GM21717 (cell line): ENCODE measurements around the gene ANTXR2.

Experiments
- ATAC-seq: cut with Tn5 transposase; IDR thresholded peaks from one replicate; pipeline ENCODE4 v1.9.1; 2021; ENCODE audit warnings: mild to moderate bottlenecking, moderate library complexity; ENCODE audit not compliant: unreplicated experiment

The ANTXR2 gene

GRCh38 chr4:80069837-80070731 is 2.9 kb downstream of the ANTXR2 start:
- peak; percentile 26 for ATAC-seq

DNA sequence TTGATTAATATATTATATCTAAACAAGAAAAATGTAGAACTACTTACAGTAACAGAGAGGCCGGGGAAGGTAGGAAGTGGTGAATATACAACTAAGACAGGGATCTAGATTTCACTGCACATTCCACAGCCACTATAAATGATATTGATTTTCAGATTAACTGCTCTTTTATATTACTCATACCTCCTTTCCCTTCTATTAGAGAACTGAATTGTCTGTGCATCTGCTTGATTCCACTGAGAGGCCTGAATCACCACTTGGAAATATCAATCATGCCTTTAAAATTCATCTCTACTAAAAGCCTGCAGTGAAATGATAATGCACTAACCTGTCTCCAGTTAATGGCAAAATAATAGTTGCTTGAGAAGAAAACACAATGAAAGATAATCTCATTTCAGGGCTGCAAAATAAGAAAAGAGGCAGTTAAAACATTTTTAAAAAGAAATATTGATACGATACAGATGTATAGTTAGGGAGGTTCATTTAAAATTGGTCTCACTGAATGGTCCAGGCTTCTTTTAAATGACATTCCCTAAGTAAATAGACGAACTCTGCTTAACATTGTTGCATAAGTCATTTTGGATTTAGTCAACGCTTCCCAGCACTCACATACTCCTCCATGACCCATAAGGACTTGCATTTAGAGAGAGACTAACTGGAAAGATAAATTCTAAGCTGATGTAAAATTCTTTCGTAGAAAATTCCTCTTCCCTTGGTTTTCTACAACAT is 3.8 kb downstream of the ANTXR2 start:
- ATAC-seq, result no peak

DNA sequence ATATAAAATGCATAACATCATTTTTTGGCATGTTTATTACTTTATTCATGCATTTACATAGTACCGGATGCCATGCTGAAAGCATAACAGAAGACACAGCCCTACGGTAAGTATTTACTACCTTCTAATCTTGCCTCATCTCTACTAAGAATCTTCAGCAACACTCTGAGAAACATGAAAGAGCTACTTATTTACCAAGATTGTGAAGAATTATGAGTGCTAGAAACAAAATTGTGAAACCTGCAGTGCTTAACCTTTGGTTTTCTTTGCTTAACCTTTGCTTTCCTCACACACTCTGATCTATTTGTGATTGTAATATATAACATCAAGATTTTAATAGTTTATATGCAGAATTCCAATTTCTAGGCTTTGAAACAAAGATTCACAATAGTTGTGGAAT is 7.4 kb downstream of the ANTXR2 start:
- ATAC-seq, result no peak

DNA sequence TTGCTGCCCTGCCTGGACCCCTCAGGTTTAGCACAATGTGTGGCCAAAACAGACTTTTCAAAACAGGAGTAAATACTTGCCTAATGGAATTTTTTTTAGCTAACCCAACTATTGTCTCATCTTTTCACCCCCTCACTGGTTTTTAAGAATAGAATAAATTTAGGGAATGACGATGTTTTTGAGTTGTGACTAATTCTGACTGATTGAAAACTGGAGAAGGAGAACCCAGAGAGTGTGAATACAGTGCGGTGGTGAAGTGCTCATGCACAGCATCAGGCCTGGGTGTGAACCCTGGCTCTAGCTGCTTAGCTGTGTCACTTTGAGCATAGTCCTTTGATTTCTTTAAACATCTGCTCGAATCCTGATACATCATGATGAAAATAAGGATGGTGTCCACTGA is 10.5 kb downstream of the ANTXR2 start:
- ATAC-seq, result no peak

GRCh38 chr4:80060804-80061203 is 12.2 kb downstream of the ANTXR2 start:
- no peak for ATAC-seq

- ATAC-seq, result peak; percentile 98
Measured at GRCh38 chr4:80058740-80059139, 14.3 kb downstream of the ANTXR2 start.

GRCh38 chr4:80054375-80054774 is 18.7 kb downstream of the ANTXR2 start:
- no peak for ATAC-seq

GRCh38 chr4:80053140-80053910 is 19.7 kb downstream of the ANTXR2 start:
- no peak for ATAC-seq

DNA sequence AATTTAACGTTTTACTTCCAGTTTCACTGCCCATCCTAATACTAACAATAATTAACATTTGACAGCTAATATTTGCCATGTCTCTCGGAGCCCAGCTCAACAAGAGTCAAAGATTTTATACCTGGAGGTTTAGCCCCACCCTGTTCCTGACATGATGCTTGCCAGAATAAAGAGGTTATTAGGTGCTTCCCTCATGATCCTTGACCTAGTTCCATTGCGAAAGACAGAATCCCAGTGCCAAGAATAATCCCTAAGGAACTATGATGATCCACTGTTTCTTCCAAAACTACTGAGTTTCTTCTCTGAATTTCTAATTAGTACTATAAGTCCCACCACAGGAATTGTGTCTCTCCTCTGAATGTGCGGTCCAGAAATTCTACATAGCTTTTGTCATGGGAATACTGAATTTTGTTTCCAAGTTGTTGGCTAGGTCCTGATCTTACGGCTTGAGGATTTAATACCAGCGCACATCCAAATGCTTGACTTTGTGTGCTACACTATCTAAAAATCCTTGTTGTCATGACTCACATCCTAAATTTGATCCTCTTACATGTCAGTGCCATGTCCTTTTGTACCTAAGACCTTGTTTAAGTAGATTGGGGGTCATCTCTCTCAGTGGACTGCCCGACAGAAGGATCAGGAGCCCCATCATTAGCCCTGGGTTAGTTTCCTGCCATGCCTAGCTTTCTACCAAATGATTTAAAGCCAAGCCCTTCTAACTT is 23.1 kb downstream of the ANTXR2 start:
- ATAC-seq, result no peak

DNA sequence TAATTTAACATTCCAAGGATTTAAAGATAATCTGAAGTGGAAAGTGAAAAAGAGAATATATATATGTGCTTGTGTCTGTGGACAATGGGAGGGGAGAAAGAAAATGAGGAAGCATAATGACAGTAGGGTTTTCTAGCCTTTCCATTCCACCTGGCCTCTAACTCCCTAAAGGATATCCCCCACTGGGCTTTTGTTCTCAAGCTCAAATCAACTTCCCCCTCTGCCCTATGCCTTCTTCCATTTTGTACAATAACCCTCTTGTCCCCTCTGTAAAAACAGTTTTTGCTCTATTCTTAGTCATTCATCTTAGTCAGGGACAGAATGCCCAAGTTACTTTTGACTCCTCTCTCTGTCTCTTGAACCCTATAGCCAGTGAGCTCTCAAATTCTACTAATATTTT is 23.6 kb downstream of the ANTXR2 start:
- ATAC-seq, result no peak

DNA sequence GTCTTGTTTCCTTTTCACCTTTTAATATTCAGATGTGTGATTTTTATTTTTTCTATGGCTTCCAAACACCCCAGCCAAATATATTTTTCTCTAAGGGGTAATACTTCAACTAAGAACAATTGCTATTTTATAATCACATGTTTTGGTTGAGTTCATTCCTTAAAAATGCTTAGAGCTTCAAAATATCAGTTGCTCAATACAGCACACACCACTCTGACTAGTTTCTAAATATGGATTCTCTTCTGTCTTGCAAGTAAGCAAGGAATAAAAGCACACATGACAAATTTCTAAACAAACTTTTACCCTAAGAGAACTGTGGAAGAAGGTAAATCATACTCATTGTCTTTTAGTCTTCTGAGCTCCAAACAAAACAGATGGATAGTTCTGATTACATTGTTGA is 27.2 kb downstream of the ANTXR2 start:
- no peak for ATAC-seq

GRCh38 chr4:80043541-80043940 is 29.5 kb downstream of the ANTXR2 start:
- ATAC-seq, result no peak

GRCh38 chr4:80042821-80043220 is 30.2 kb downstream of the ANTXR2 start:
- no peak for ATAC-seq

- no peak for ATAC-seq
Measured at GRCh38 chr4:80037864-80038263, 35.2 kb downstream of the ANTXR2 start.

- no peak for ATAC-seq
Measured at GRCh38 chr4:80036949-80037685, 35.9 kb downstream of the ANTXR2 start.

DNA sequence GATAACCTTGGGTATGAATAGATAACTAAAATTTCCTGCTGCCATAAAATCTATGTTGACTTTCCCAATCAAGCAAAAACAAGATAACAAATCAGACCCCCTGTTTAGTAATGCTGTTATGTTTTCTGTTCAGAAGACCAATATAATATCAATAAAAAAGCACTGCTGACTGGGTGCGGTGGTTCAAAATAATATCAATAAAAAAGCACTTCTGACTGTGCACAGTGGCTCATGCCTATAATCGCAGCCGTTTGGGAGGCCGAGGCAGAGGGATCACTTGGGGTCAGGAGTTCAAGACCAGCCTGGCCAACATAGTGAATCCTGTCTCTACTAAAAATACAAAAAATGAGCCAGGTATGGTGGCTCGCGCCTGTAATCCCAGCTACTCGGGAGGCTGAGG is 36.7 kb downstream of the ANTXR2 start:
- no peak for ATAC-seq

DNA sequence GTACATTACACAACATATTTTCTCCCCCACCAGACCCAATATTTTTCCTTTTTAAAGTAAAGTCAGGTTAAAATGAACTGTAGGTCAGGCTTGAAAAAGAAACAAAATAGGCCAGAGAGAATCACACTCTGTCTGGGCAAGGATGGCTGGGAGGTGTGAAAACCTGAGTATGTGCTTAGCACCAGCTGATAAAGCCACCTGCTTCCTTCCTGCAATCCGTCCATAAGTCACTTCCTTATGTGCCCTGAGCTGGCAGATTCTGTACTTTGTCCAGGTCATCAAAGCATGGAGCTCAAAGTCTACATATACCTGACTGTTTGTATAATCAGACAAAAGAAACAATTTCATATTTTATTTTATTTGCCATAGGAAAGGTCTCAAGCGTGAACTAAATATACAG is 37.7 kb downstream of the ANTXR2 start:
- no peak for ATAC-seq

- ATAC-seq, result no peak
Measured at GRCh38 chr4:80033581-80033980, 39.4 kb downstream of the ANTXR2 start.

GRCh38 chr4:80029364-80029763 is 43.7 kb downstream of the ANTXR2 start:
- no peak for ATAC-seq

DNA sequence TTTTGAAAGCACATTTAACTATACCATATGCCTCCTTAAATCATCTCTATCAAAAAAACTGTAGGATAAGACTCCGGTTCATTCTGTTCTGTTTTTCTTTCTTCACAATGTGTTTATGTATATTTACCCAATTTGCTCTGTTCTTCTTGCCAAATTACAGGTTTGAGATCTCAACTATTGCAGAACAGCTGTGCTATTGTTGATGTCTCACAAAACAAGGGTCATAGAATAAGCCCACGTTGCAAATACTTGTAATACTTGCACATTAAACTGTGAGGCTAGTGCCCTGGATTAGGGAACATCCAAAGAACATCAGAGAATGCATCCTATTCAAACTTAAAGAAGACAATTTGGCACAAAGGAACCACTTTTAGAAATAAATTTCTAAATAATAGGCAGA is 45.4 kb downstream of the ANTXR2 start:
- no peak for ATAC-seq
